UCSD-AML1 (cell line): ENCODE data around the gene PDE9A.

ENCODE experiments used
- DNase-seq: peaks from one replicate; lab custom pipeline; 2025; ENCODE audit not compliant: unreplicated experiment; lab: John Stamatoyannopoulos, UW

PDE9A gene

GRCh38 chr21:42734323-42734971 lies 81.0 kb downstream of the PDE9A start:
- no peak for DNase-seq

DNA sequence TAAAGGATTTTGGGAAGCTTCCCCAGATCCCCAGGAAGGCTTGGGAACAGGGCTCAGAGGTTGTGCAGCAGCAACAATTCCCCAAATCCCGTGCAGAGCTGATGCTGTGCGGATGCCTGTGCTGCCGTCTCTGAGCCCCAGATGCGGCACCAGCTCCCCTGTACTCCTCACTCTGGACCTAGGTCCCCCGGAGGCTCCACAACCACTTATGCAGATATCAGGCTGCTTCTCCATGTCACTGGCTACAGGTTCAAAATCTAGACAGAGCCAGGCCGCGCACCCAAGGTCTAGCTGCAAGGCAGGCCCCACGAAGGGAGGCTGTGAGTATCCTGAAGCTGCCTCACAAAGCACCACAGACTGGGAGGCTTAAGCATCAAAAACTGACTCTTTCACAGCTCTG lies 81.6 kb downstream of the PDE9A start:
- DNase-seq, result no peak

DNA sequence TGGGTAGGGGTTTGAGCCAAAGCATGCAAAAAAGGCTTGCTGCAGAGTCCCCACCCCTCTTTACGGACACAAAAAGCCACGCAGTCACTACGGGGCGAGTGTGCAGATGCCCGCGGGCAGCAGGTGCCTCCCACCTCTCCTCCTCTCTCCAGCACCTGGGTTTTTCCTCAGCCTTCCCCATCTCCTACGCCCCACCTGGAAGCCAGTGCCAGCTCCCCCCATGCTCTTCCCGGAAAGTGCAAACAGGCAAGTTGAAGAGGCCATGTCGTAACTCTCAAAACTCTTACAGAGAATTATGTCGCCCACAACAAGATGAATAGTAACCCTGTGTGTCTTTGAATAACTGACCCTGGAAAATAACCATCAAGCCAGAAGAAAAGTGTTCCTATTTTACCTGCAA lies 82.5 kb downstream of the PDE9A start:
- no peak for DNase-seq

DNA sequence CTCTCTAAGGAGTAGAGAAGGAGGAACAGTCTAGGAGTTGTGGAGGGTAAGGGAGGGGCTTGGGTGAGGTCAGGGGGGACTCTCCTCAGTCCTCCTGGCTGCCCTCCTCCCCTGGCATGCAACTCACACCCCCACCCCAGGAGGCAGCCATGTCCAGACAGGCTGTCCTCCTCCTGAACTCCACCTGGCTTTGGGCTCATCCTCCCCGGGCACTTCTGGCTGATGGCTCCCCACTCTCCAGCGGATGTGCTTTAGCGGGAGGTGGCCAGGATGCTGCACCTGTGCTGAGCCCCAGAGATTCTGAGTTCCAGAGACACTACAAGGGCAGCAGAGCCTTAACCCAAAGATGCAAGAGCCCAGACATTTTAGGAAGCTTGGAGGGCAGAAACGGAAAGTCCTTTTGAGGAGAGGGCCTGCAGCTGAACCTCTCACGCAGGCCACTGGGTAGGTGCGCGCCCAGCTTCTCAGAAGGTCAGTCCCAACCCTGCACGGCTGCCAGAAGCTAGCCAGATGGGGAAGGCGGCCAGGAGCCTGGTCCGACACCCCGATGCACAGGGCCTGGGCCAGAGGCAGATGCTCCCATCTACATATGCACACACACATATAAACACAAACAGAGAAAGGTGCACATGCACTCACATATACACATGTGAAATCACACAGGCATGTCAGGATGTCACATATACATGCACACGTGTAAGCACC lies 83.4 kb downstream of the PDE9A start:
- DNase-seq, result no peak

- peak; percentile 32 for DNase-seq
Observed at GRCh38 chr21:42737951-42738590, 84.7 kb downstream of the PDE9A start.

DNA sequence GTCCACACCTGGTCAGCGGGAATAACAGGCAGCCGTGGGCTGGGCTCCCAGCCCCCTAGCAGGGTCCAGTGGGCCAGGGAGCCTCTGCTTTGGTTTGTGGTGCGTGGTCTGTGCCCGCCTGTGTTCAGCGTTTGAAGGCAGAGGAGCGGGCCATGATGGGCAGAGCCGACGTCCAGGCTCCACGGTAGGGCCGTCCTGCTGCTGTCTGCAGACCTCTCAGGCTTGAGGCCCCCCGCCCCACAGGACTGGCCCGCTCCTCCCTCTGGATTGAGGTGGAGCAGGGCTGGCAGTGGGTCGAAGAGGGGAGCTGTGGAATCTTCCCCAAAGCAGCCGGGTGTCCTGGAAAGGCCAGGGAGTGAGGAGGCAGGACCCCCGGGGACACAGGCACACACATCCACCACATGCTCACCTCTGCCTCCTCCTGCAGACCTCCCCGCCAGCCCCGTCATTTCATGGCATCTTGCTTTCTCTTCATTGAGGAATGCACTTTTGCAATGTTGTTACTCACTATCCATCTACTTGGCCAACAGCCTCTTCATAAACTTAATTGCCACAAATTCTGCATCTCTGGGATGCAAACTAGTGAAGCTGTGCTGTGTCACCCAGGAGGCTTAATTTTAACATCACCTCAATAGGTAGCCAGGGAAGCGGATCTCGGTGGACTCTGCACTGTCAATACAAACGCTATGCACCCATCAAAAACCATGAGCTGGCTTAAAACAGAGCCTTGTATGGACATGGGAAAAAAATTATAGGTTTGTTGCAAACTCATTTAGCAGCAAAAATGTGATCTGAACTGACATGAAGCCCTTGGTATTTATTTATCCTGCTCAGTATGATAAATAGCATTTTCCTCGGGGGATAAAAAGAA lies 85.9 kb downstream of the PDE9A start:
- no peak for DNase-seq

DNA sequence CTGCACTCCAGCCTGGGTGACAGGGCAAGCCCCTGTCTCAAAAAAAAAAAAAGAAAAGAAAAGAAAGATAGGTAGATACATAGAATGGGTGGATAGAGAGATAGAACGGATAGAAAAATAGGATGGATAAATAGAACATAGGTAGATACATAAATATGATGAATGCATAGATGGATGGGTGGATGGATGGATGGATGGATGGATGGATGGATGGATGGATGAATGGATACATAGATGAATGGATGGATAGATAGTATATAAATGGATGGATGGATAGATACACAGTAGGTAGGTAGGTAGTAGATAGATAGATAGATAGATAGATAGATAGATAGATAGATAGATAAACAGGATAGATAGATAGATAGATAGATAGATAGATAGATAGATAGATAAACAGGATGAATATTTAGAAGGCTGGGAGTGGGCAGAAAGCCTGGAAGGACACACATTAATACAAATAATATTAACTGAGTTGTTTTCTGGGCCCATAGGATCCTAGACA lies 87.0 kb downstream of the PDE9A start:
- no peak for DNase-seq

DNA sequence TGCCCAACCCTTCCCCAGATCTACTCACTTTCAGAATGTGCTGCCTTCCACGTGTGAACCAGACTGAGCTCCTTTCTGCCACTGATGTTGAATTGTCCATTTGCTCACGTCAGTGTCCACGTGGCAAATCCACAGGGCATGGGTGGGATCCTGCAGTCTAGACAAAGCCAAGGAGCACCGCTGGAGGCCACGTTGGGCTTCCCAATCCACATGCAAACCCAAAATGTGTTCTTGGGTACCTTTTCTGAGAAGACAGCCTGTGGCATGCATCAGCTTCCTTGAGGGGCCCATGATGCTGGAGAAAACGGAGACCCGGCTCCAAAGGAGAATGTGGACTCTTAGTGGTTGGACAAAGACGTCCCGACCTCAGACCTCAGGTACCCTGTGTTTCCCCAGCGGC lies 87.6 kb downstream of the PDE9A start:
- no peak for DNase-seq

DNA sequence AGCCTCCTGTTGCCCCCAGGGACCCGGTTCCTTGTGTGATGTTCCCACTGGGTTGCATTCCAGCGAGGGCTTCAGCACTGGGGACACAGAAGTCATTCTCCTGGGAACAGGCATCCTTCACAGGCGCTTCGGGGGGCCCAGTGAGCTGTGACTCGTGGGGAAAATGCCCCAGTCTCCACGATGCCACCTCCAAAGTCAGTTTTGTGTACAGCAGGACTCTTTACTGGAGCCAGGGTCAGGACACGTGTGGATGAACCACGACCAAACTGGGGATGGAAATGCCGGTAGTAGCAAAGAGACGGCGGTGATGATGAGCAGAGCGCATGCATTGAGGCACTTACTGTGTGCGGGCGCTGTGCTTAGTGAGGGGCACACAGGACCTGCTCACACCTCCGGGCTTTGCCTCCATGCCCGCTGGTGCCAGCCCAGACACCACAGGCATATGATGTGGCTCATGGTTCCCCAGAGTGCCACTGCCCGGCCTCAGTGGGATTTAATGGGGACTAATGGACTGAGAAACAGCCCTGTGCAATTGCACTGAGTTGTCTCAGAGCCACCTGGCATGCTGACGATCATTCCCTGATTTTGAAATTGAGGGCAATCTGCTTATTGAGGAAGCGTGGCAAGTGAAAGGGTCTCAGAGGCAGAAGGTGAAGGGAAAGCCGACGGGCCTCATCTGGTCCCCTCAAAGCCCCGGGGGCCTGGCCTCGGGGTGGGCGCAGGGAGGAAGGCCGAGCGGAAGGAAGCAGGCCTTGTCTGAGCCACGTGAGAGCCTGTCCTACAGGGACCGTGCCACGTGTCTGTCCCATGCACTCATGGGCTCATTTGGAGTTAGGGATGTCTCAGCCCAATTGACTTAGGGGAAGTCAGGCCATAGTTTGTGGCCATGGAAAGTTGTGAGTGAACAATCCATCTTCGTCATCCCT lies 91.4 kb downstream of the PDE9A start:
- DNase-seq, result no peak

DNA sequence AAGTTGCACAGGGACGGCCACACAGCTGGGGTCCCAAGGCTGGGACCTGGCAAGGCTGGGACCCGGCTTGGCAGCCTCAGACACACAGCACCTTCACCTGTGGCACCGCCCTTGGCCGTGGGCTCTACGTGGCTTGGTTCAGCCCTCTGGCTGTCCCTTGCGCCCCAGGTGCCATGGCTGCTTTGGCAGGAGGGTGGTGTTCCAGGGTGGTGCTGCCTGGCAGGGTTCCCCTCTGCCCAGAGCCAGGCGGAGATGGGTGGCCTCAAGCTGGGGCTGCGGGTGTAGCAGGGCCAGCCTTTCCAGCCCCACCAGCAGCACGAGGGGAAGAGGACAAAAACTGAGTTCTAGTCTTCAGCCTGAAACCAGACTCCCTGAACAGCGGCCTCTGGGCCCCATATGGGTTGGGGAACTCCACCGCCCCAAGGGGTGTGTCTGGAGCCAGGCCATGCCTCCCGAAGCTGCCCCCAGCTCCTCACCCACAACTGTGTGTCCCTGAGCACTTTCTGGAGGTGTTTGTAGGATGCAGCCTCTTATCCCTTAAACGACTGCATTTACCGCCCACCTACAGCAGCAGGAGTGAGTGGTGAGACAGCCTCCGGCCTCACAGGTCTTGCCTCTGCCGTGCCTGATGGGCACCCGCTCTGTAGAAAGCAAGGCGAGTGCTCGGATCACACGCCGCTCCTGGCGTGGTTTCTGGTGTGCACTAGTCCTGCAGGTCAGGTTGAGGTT lies 92.3 kb downstream of the PDE9A start:
- DNase-seq, result no peak

- no peak for DNase-seq
Observed at GRCh38 chr21:42746240-42746592, 92.8 kb downstream of the PDE9A start.

DNA sequence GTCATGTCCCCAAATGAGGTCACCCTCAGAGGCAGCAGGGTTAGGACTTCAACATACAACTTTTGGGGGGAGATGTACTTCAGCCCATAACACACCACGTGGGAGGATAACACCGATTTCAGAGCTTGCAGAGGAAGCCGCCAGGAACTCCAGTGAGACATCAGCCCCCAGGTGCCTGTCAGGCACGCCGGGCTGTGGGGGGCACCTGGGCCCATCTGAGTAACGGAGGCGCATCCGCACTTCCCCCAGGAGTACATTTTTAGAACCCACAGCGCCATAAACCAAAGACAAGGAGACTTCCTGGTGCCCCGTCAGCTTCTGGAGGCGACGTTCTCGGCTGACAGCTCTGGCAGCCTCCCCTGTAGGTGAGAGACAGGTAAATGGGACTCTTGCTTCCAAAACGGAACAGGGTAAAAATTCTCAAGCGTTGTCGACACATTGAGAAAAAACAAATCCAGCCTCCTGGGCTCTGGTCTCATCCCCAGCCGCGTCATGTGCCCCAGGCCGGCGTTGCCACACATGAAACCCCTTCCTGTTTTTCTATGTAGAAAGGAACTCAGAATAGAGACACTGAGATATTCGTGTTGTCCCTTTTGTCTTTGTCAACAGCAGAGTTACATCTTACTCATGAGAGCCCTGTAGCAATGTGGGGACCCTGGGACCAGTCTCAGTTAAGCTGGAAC lies 93.3 kb downstream of the PDE9A start:
- peak; percentile 45 for DNase-seq

DNA sequence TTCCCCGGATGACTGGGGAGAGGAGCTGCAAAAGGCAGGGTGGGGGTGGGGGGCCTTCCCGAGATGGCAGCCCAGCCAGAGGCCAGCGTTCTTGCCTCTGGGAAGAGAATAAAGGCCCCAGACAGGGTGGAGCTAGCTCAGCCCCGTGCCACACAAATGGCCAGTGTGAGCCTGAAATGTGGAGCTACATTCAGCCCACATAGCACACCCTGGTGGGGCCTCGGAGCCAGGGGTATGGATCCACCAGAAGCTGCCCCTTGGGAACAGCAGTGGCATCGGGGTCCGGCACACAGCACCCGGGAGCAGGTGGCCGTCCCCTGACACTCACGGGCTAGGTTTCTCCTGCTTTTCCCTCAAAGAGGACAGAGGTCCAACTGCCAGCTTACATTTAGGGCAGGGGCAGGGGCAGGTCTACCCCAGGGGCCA lies 93.9 kb downstream of the PDE9A start:
- no peak for DNase-seq

DNA sequence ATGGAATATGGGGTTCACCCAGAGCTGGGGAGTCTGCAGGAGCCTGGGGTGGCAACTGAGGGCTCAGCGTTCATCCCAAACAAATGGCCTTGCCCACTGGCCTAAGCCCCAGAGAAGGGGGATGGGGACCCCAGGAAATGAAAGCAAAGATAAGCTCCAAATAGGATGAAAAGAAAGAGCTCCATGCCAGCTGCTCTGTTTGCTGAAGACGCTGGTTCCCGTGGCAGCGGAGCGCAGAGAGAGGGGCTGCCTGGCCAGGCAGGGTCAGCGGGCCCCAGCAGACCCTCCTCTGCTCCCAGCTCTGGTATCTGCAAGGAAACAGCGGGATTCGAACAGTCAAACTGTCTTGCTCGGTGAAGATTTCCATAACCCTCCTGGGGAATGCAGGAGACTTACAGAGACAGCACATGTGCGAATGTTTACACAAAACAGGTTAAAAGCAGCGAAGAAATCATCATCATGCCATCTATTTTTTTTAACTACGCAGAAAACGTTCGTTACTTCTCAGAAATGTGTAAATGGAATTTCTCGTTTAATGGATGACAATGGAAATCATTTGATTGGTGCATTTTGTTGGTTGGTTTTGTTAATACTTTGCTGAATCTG lies 94.4 kb downstream of the PDE9A start:
- DNase-seq, result no peak

GRCh38 chr21:42748620-42749176 lies 95.3 kb downstream of the PDE9A start:
- no peak for DNase-seq

- no peak for DNase-seq
Observed at GRCh38 chr21:42750737-42751530, 97.5 kb downstream of the PDE9A start.

GRCh38 chr21:42751866-42752265 lies 98.4 kb downstream of the PDE9A start:
- DNase-seq, result no peak
